Lower leg skin (tissue), 3 donors: ENCODE measurements around the gene HMSD.

Experiments
- CTCF ChIP-seq, 3 donors: fragments of 450-650 bp; IDR thresholded peaks; one replicate each; pipeline ENCODE4 v1.5.1; 2016; ENCODE audit warnings: antibody characterized with exemption in 3 of 3, mild to moderate bottlenecking in 3 of 3, moderate library complexity in 2 of 3
- POLR2A ChIP-seq, 2 donors: fragments of 450-650 bp; IDR thresholded peaks; one replicate each; pipeline ENCODE4 v1.6.1; 2016 to 2017; ENCODE audit warnings: antibody characterized with exemption in 2 of 2, mild to moderate bottlenecking in 1 of 2, moderate library complexity in 1 of 2

DNA sequence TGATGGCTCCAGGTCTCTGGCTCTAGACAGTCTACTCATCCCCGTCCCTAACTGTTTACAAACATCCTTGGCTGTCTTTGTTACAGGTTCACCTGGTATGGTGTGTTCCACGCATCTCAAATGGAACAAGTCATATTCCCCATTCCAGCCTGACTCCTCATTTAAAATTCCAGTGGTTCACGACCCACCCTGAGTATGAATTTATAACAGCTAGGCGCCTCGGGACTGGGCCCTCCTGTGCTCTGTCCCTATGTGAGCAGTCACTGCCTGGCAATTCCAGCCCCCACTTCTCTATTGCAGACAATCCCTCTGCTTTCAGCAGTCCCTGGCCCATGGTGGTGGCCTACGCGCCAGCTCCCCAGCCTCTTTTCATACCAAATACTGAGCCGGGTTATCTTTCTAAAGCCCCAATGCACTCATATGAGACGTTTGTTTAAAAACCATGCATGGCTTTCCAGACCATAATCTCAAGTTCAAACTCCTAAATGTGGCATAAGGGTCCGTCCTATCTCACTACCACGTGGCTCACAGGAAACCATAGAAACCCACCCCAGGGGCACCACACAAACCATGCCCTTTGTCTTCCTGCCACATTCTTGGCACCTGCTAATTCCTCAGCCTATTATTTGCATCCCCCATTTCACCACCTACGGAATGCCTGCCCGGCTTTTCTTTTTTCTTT lies 22.4 kb downstream of the HMSD start:
- no peak for TF ChIP-seq CTCF (IDR thresholded peaks at IDR 0.05)
- TF ChIP-seq POLR2A (IDR thresholded peaks at IDR 0.05): no peak
